Activated T-helper 2 cell treated with anti-CD3 and anti-CD28 coated beads, Interferon-gamma antibody, Interleukin-2, Interleukin-4, amounts not matched to agents 10 μg/mL and 5 μg/mL and 100 μg/mL, durations not matched to agents 14 hours and 24 hours and 36 hours (primary cell): ENCODE data around the gene ACO1. TPM values are rescaled to one million over a fixed set of nuclear protein-coding genes. Genes with fewer than 3 reads are reported as not detected.

Experiments used
- DNase-seq: peaks from one replicate; pipeline ENCODE4 v3.0.0; 2021; ENCODE audit warnings: low spot score
- H3K27ac Mint-ChIP-seq: one replicate; pipeline ENCODE4 v1.8.0; 2021; ENCODE audit warnings: mixed read lengths
- H3K27me3 Mint-ChIP-seq: one replicate; pipeline ENCODE4 v1.8.0; 2021; ENCODE audit warnings: low read depth, mixed read lengths
- H3K36me3 Mint-ChIP-seq: one replicate; pipeline ENCODE4 v1.8.0; 2021; ENCODE audit warnings: low read depth, mixed read lengths
- H3K4me1 Mint-ChIP-seq: one replicate; pipeline ENCODE4 v1.8.0; 2021; ENCODE audit warnings: low read depth, mixed read lengths
- H3K4me3 Mint-ChIP-seq: one replicate; pipeline ENCODE4 v1.8.0; 2021; ENCODE audit warnings: low read depth, mild to moderate bottlenecking, moderate library complexity, mixed read lengths
- H3K9me3 Mint-ChIP-seq: one replicate; pipeline ENCODE4 v1.8.0; 2021; ENCODE audit warnings: mixed read lengths
- intact Hi-C: fragments of 100-400 bp; cut with micrococcal nuclease; formaldehyde crosslinking; loops from one replicate; pipeline ENCODE4 v1.15.1; 2023
- total RNA-seq: library from RNA; stranded (reverse); gene quantifications from 2 replicates; pipeline ENCODE4 v1.2.3, GENCODE V29; 2022

Gene ACO1
- total RNA-seq, 1 donor from 2014 or later = 11.8 TPM

GRCh38 chr9:32359452-32359851 lies 25.0 kb upstream of the ACO1 start:
- Mint-ChIP-seq H3K36me3 (no peaks in the 10 kb centered on the region), H3K4me3 (no peak overlapping the region), H3K27me3 (peaks cover 2% of the 10 kb centered on the region), H3K9me3 (no peaks in the 10 kb centered on the region), H3K27ac (no peak overlapping the region), H3K4me1 (no peaks in the 10 kb centered on the region)
- intact Hi-C loops = no loop called here
- no peak for DNase-seq

- Mint-ChIP-seq H3K27ac (no peak overlapping the region), H3K4me1 (no peaks in the 10 kb centered on the region), H3K27me3 (peaks cover 2% of the 10 kb centered on the region), H3K9me3 (no peaks in the 10 kb centered on the region), H3K4me3 (no peak overlapping the region), H3K36me3 (no peaks in the 10 kb centered on the region)
- intact Hi-C loops = loop anchor here (5.0 kb wide), 1 partner anchor 934 kb away; no protein-coding TSS in a partner anchor
- DNase-seq = no peak
Measured at GRCh38 chr9:32360983-32361673, 23.3 kb upstream of the ACO1 start.

DNA sequence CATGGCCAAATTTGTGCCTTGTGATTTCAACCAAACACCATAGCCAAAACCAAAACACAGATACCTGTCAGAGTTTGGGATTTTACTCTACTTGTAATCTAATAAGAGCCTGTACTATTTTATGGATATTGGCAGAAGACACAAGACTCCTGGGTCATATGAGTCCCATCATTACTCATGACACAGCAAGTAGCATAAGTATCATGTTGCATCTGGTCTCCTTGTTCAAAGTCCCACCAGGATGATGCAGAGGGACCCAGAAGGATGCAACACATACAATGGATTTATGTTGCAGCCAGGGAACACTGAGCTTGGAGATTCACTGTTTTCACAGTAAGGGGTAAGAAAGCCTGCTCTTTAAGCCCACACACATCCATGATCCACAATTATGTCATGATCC lies 13.2 kb upstream of the ACO1 start:
- no peaks in the 10 kb centered on the region for H3K9me3 Mint-ChIP-seq
- H3K4me1 Mint-ChIP-seq = no peaks in the 10 kb centered on the region
- intact Hi-C loops = no loop called here
- no peaks in the 10 kb centered on the region for H3K36me3 Mint-ChIP-seq
- no peaks in the 10 kb centered on the region for H3K27me3 Mint-ChIP-seq
- H3K4me3 Mint-ChIP-seq = no peak overlapping the region
- DNase-seq = no peak
- no peak overlapping the region for H3K27ac Mint-ChIP-seq

GRCh38 chr9:32371679-32372078 lies 12.8 kb upstream of the ACO1 start:
- H3K4me1 Mint-ChIP-seq = no peaks in the 10 kb centered on the region
- H3K27me3 Mint-ChIP-seq = no peaks in the 10 kb centered on the region
- DNase-seq = no peak
- no peak overlapping the region for H3K4me3 Mint-ChIP-seq
- intact Hi-C loops = no loop called here
- H3K9me3 Mint-ChIP-seq = no peaks in the 10 kb centered on the region
- no peaks in the 10 kb centered on the region for H3K36me3 Mint-ChIP-seq
- H3K27ac Mint-ChIP-seq = no peak overlapping the region

DNA sequence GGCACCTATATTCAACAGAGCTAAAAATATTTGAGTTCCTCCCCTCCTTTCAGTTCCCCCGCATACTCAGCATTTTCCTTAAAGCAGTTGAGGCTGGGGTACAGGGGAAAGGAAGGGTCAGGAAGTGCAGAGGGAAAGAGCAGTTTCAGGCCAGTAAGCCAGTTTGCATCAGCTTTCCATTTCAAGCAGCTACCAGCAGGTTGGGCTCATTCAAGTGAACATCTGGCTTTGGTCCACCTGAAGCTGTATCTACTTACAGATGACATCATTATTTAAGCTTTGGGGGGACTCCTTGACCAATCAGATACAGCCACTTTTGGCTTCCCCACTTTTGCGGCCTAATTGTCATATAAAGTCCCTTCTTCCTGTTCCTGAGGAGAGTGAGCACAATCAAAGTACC lies 8.2 kb upstream of the ACO1 start:
- no peak overlapping the region for H3K27ac Mint-ChIP-seq
- no peak overlapping the region for H3K4me3 Mint-ChIP-seq
- H3K4me1 Mint-ChIP-seq = peaks cover 8% of the 10 kb centered on the region
- intact Hi-C loops = no loop called here
- no peaks in the 10 kb centered on the region for H3K36me3 Mint-ChIP-seq
- DNase-seq = no peak
- peaks cover 8% of the 10 kb centered on the region for H3K27me3 Mint-ChIP-seq
- no peaks in the 10 kb centered on the region for H3K9me3 Mint-ChIP-seq

DNA sequence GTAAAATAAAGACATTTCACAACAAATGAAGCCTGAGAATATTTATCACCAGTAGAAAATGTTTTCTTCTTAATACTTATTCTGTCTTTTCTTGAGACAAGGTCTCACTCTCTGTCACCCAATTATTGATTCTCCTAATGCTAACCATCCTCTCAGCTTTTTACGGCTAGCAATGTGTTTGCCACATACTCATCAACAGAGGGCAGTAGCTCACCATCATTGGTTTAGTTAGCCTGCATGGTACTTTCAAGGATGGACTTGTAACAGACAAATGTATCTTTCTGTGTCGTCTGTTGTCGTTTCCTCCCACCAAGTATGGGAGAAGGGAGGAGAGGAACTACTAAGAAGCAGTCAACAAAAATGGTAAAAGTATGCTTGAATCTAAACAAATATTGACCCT lies 5.9 kb upstream of the ACO1 start:
- peaks cover 11% of the 10 kb centered on the region for H3K4me1 Mint-ChIP-seq
- H3K27me3 Mint-ChIP-seq = peaks cover 25% of the 10 kb centered on the region
- intact Hi-C loops = loop anchor here (1.0 kb wide), 1 partner anchor 148 kb away; the partner anchor contains the start of gene RIGI
- no peaks in the 10 kb centered on the region for H3K9me3 Mint-ChIP-seq
- no peak for DNase-seq
- H3K4me3 Mint-ChIP-seq = no peak overlapping the region
- no peaks in the 10 kb centered on the region for H3K36me3 Mint-ChIP-seq
- no peak overlapping the region for H3K27ac Mint-ChIP-seq

DNA sequence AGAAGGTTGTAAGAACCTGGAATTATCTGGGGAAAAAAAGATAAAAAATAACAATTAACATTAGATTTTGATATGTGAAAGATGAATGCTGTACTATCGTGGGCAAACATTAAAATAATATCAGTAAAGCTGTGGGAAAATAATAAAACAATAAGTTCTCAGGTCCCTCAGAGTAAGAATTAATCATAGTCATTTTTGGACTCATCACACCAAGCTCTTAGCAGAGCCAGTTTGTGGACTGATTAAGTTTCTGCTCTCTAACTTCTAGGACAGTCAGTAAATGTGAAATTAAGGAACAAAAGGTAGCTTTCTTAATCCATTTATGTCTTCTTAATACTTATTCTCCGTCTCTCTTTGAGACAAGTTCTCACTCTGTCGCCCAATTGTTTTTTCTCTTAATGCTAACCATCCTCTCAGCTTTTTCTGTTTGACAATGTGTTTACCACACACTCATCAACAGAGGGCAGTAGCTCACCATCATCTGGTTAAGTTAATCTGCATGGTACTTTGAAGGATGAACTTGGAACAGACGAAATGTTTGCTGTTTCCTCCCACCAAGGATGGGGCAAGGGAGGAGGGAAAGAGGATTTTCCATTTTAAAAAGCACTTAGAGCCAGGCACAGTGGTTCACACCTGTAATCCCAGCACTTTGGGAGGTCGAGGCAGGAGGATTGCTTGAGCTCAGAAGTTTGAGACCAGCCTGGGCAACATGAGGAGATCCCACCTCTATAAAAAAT lies 5.3 kb upstream of the ACO1 start:
- Mint-ChIP-seq H3K4me1 (peaks cover 15% of the 10 kb centered on the region), H3K9me3 (no peaks in the 10 kb centered on the region), H3K4me3 (no peak overlapping the region), H3K36me3 (no peaks in the 10 kb centered on the region), H3K27me3 (peaks cover 30% of the 10 kb centered on the region), H3K27ac (no peak overlapping the region)
- intact Hi-C loops = loop anchor here (1.0 kb wide), 5 partner anchors 53 to 589 kb away; partner anchors contain the start of gene RIGI
- DNase-seq = peak; percentile 32

DNA sequence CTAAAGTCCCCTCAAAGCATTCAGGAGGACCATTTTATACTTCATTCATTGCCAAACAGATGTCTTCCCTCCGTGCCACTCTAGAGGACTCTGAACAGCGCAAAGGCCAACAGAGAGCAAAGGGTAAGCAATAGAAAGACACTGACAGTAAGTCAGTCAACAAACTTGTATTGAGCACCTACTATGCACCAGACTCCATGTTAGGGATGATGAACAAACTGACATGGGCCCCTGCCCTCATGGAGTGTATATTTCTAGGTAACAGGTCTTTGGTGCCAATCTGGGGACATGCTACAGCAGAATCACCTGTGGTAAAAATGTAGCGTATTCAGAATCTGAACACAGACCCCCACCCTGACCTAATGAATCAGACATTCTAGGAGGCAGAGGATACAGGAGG lies 3.5 kb upstream of the ACO1 start:
- no peaks in the 10 kb centered on the region for H3K36me3 Mint-ChIP-seq
- intact Hi-C loops = loop anchor here (10.0 kb wide), 1 partner anchor 784 kb away; the partner anchor contains the start of gene B4GALT1
- H3K4me3 Mint-ChIP-seq = no peak overlapping the region

GRCh38 chr9:32382565-32383320 lies 1.7 kb upstream of the ACO1 start:
- H3K9me3 Mint-ChIP-seq = no peaks in the 10 kb centered on the region
- H3K27ac Mint-ChIP-seq = no peak overlapping the region
- DNase-seq = no peak
- H3K27me3 Mint-ChIP-seq = peaks cover 30% of the 10 kb centered on the region
- no peaks in the 10 kb centered on the region for H3K36me3 Mint-ChIP-seq
- no peak overlapping the region for H3K4me3 Mint-ChIP-seq
- H3K4me1 Mint-ChIP-seq = peaks cover 27% of the 10 kb centered on the region
- intact Hi-C loops = loop anchor here (10.0 kb wide), 1 partner anchor 782 kb away; the partner anchor contains the start of gene B4GALT1

More for the DNA sequence above, 3.5 kb upstream of the ACO1 start:
- Mint-ChIP-seq H3K27ac (no peak overlapping the region), H3K27me3 (peaks cover 30% of the 10 kb centered on the region), H3K4me1 (peaks cover 22% of the 10 kb centered on the region), H3K9me3 (no peaks in the 10 kb centered on the region)
- DNase-seq = no peak

- intact Hi-C loops = loop anchor here (1.0 to 10.0 kb wide), 3 partner anchors 167 to 781 kb away; partner anchors contain the start of gene B4GALT1
- Mint-ChIP-seq H3K36me3 (no peaks in the 10 kb centered on the region), H3K27me3 (peaks cover 30% of the 10 kb centered on the region), H3K9me3 (no peaks in the 10 kb centered on the region), H3K4me3 (peak overlapping the region; percentile 70), H3K4me1 (peaks cover 23% of the 10 kb centered on the region), H3K27ac (no peak overlapping the region)
- DNase-seq = no peak
Measured at GRCh38 chr9:32384002-32384363, 460 bp upstream of the ACO1 start.

DNA sequence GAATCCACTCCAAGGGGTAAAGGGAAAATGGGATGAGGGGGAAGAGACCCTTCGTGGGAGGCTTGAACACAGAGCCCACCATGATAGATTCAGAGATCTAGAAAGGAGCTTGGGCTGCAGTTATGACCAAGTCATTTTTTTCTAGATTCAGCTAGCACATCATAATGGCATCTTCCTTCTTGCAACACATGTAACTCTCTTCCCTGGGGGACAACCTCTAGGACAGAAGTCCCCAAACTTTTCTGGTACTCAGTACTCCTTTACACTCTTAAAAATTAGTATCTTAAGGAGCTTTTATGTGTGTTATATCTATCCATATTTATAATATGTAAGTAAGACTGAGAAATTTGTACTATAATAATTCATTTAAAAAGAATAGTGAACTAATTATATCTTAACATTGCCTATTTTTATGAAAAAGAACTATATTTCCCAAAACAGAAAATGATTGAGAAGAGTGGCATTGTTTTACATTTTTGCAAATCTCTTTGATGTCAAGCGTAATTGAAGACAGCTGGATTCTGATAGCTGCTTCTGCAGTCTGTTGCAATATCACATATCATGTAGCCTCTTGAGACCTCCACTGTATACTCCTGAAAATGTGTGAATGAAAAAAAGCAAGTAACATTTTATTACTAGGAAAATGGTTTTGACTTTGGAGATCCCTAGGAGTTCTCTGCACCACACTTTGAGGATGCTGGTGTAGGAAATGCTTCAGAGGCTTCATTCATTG lies 875 bp downstream of the ACO1 start:
- intact Hi-C loops = loop anchor here (10.0 kb wide), 1 partner anchor 779 kb away; the partner anchor contains the start of gene B4GALT1
- Mint-ChIP-seq H3K27me3 (peaks cover 24% of the 10 kb centered on the region), H3K9me3 (no peaks in the 10 kb centered on the region), H3K27ac (no peak overlapping the region), H3K4me3 (peak overlapping the region; percentile 80), H3K4me1 (peaks cover 19% of the 10 kb centered on the region), H3K36me3 (no peaks in the 10 kb centered on the region)
- DNase-seq = no peak

DNA sequence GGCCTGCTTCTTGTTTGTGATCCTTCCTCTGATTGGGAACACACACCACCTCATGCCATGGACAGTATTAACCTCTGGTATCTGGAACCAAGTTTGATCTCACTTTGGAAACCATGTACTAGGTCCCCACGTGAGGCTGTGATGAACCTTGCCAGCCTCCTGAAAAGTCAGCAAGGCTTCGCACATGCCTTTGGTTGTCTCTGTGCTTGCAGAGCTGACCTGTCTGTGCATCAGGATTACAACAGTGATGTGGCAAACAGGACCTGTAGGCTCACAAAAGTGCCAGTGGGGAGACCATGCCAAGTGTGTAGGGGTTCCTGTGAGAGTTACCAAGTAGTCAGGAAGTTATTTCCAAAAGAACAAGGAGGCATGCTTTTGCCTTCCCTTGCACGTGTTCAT lies 1.4 kb downstream of the ACO1 start:
- no peaks in the 10 kb centered on the region for H3K9me3 Mint-ChIP-seq
- H3K4me3 Mint-ChIP-seq = no peak overlapping the region
- no peaks in the 10 kb centered on the region for H3K36me3 Mint-ChIP-seq
- DNase-seq = no peak
- H3K27me3 Mint-ChIP-seq = peaks cover 22% of the 10 kb centered on the region
- intact Hi-C loops = loop anchor here (2.0 to 10.0 kb wide), 2 partner anchors 15 to 779 kb away; partner anchors contain the start of gene B4GALT1
- no peak overlapping the region for H3K27ac Mint-ChIP-seq
- H3K4me1 Mint-ChIP-seq = peaks cover 19% of the 10 kb centered on the region
